WTC11 (cell line): ENCODE measurements around the gene MAP3K6. TPM values are rescaled to one million over a fixed set of nuclear protein-coding genes. Genes with fewer than 3 reads are reported as not detected.

Experiments used
- ATAC-seq: fragments of 200-7000 bp; cut with Tn5 transposase; 2 replicates; pipeline ENCODE4 v1.10.0; 2021; ENCODE audit warnings: mild to moderate bottlenecking, moderate library complexity
- CTCF ChIA-PET: fragments of 300-600 bp; sonication (Branson Sonifier 250); formaldehyde crosslinking; loops from one replicate; lab custom pipeline; 2021; ENCODE audit warnings: antibody characterized with exemption; lab: Charles Lee
- POLR2A ChIA-PET: fragments of 350-600 bp; sonication (Branson Sonifier 250); formaldehyde crosslinking; loops from one replicate; lab custom pipeline; 2021; ENCODE audit warnings: antibody characterized with exemption; lab: Charles Lee
- DNase-seq: peaks from one replicate; pipeline ENCODE4 v3.0.0; 2021; ENCODE audit warnings: low spot score
- H3K27ac Mint-ChIP-seq: 2 replicates; pipeline ENCODE4 v1.8.0; 2021; ENCODE audit warnings: mixed read lengths
- H3K27me3 Mint-ChIP-seq: 2 replicates; pipeline ENCODE4 v1.8.0; 2021; ENCODE audit warnings: low read depth, mild to moderate bottlenecking, moderate library complexity, mixed read lengths
- H3K36me3 Mint-ChIP-seq: 2 replicates; pipeline ENCODE4 v1.8.0; 2021; ENCODE audit warnings: mixed read lengths
- H3K4me1 Mint-ChIP-seq: 2 replicates; pipeline ENCODE4 v1.8.0; 2022; ENCODE audit warnings: mixed read lengths
- H3K4me3 Mint-ChIP-seq: 2 replicates; pipeline ENCODE4 v1.8.0; 2021; ENCODE audit warnings: mild to moderate bottlenecking, moderate library complexity, mixed read lengths
- H3K9me3 Mint-ChIP-seq: 2 replicates; pipeline ENCODE4 v1.8.0; 2021; ENCODE audit warnings: mixed read lengths
- FOXP1 ChIP-seq: sonication (generic); formaldehyde crosslinking; IDR thresholded peaks from 2 replicates; pipeline ENCODE4 v1.8.0; 2022; ENCODE audit warnings: missing genetic modification reagents, mild to moderate bottlenecking, moderate library complexity, borderline replicate concordance
- OVOL2 ChIP-seq: fragments of 250-450 bp; sonication (Bioruptor Pico); IDR thresholded peaks from 2 replicates; pipeline ENCODE4 v1.9.0; 2021; ENCODE audit warnings: mild to moderate bottlenecking, borderline replicate concordance
- SOX15 ChIP-seq: fragments of 250-450 bp; sonication (Bioruptor Pico); IDR thresholded peaks from 2 replicates; pipeline ENCODE4 v1.9.0; 2021; ENCODE audit warnings: mild to moderate bottlenecking
- ZNF121 ChIP-seq: sonication (generic); formaldehyde crosslinking; IDR thresholded peaks from 2 replicates; pipeline ENCODE4 v1.8.0; 2023; ENCODE audit warnings: missing genetic modification reagents
- ZNF263 ChIP-seq: sonication (generic); formaldehyde crosslinking; IDR thresholded peaks from 2 replicates; pipeline ENCODE4 v1.8.1; 2022; ENCODE audit warnings: low read depth, mild to moderate bottlenecking, moderate library complexity, missing genetic modification reagents
- ZNF317 ChIP-seq: sonication (generic); formaldehyde crosslinking; IDR thresholded peaks from 2 replicates; pipeline ENCODE4 v1.8.1; 2023; ENCODE audit warnings: low read depth, mild to moderate bottlenecking, moderate library complexity, missing genetic modification reagents, borderline replicate concordance
- ZNF671 ChIP-seq: fragments of 250-450 bp; sonication (Bioruptor Pico); IDR thresholded peaks from 2 replicates; pipeline ENCODE4 v1.8.0; 2021; ENCODE audit warnings: mild to moderate bottlenecking
- total RNA-seq: library from RNA; stranded (reverse); gene quantifications from 3 replicates; pipeline ENCODE4 v1.2.3, GENCODE V29; 2021
- TF ChIP-seq, protein P1 (sequence below): sonication (generic); formaldehyde crosslinking; IDR thresholded peaks from 2 replicates; pipeline ENCODE4 v1.8.1; 2023; ENCODE audit warnings: mild to moderate bottlenecking, missing genetic modification reagents, moderate library complexity
- TF ChIP-seq, protein P2 (sequence below): sonication (generic); formaldehyde crosslinking; IDR thresholded peaks from 2 replicates; pipeline ENCODE4 v1.8.1; 2023; ENCODE audit warnings: mild to moderate bottlenecking, missing genetic modification reagents
- TF ChIP-seq, protein P3 (sequence below): sonication (generic); formaldehyde crosslinking; IDR thresholded peaks from 2 replicates; pipeline ENCODE4 v1.8.1; 2022; ENCODE audit warnings: low read depth, mild to moderate bottlenecking, moderate library complexity, missing genetic modification reagents, borderline replicate concordance
- TF ChIP-seq, protein P4 (sequence below): fragments of 250-450 bp; sonication (Bioruptor Pico); IDR thresholded peaks from 2 replicates; pipeline ENCODE4 v1.9.0; 2021; ENCODE audit warnings: mild to moderate bottlenecking
- TF ChIP-seq, protein P5 (sequence below): sonication (generic); formaldehyde crosslinking; IDR thresholded peaks from 2 replicates; pipeline ENCODE4 v1.8.0; 2022; ENCODE audit warnings: mild to moderate bottlenecking, missing genetic modification reagents

Gene MAP3K6
- total RNA-seq, 1 experiment from 2014 or later: 15.0 TPM

DNA sequence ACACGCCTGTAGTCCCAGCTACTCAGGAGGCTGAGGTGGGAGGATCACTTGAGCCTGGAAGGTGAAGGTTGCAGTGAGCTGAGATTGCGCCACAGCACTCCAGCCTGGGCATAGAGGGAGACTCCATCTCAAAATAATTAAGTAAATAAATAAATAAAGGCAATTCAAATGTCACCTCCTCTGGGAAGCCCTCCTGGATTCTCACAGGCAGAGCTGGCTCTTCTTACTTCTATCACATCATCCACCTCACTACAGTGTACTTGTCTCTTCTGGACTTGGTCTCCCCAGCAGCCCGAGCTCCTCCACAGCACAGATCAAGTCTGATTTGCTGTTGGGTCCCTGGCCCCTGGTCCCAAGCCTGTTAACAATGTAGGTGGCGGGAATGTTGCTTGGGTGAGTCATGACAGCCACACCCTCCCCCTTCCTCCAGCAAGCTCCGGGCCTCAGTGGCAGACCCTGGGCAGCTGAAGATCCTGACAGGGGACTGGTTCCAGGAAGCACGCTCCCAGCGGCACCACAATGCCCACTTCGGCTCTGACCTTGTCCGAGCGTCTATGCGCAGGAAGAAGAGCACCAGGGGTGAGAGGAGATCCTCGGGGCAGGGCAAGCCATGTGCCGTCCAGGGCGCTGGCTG is 19.7 kb downstream of the MAP3K6 start:
- no peak for TF ChIP-seq SOX15 (CRISPR knock-in tag)
- TF ChIP-seq, protein P1, sequence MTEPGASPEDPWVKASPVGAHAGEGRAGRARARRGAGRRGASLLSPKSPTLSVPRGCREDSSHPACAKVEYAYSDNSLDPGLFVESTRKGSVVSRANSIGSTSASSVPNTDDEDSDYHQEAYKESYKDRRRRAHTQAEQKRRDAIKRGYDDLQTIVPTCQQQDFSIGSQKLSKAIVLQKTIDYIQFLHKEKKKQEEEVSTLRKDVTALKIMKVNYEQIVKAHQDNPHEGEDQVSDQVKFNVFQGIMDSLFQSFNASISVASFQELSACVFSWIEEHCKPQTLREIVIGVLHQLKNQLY (CRISPR knock-in tag): no peak
- TF ChIP-seq, protein P2, sequence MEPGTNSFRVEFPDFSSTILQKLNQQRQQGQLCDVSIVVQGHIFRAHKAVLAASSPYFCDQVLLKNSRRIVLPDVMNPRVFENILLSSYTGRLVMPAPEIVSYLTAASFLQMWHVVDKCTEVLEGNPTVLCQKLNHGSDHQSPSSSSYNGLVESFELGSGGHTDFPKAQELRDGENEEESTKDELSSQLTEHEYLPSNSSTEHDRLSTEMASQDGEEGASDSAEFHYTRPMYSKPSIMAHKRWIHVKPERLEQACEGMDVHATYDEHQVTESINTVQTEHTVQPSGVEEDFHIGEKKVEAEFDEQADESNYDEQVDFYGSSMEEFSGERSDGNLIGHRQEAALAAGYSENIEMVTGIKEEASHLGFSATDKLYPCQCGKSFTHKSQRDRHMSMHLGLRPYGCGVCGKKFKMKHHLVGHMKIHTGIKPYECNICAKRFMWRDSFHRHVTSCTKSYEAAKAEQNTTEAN (CRISPR knock-in tag): no peak
- TF ChIP-seq, protein P3, sequence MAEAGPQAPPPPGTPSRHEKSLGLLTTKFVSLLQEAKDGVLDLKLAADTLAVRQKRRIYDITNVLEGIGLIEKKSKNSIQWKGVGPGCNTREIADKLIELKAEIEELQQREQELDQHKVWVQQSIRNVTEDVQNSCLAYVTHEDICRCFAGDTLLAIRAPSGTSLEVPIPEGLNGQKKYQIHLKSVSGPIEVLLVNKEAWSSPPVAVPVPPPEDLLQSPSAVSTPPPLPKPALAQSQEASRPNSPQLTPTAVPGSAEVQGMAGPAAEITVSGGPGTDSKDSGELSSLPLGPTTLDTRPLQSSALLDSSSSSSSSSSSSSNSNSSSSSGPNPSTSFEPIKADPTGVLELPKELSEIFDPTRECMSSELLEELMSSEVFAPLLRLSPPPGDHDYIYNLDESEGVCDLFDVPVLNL: no peak
- DNase-seq: no peak
- ChIA-PET CTCF (interaction anchor here (0.9 to 3.3 kb wide), 3 partner anchors 10 to 50 kb away, joined by 3 to 13 read pairs (median 5); no protein-coding TSS in a partner anchor), POLR2A (no interaction called here)
- H3K4me1 Mint-ChIP-seq: peaks cover 36% of the 10 kb centered on the region
- H3K4me3 Mint-ChIP-seq: no peak overlapping the region
- peaks cover 9% of the 10 kb centered on the region; the same call in 1 of the 2 replicates for H3K36me3 Mint-ChIP-seq
- H3K27me3 Mint-ChIP-seq: peaks cover 12% of the 10 kb centered on the region
- ATAC-seq: no peak
- no peaks in the 10 kb centered on the region for H3K9me3 Mint-ChIP-seq
- no peak overlapping the region for H3K27ac Mint-ChIP-seq

DNA sequence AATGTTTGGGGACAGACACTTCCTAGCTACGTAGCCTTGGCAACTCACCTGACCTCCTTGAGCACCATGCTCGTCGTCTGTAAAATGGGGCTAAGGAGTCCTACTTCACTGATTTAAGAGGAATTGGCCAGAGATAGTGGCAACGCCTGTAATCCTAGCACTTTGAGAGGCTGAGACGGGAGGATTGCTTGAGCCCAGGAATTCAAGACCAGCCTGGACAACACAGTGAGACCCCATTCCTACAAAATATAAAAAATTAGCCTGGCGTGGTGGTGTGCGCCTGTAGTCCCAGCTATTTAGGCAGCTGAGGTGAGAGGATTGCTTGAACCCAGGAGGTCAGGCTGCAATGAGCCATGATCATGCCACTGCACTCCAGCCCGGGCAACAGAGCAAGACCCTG is 20.4 kb downstream of the MAP3K6 start:
- Mint-ChIP-seq H3K27me3 (peaks cover 12% of the 10 kb centered on the region), H3K9me3 (no peaks in the 10 kb centered on the region), H3K27ac (no peak overlapping the region), H3K36me3 (peaks cover 9% of the 10 kb centered on the region; the same call in 1 of the 2 replicates), H3K4me3 (no peak overlapping the region), H3K4me1 (peaks cover 35% of the 10 kb centered on the region)
- DNase-seq: no peak
- POLR2A ChIA-PET: no interaction called here
- TF ChIP-seq FOXP1 (CRISPR knock-in tag): no peak
- peak; percentile 74; the same call in 1 of the 2 replicates for TF ChIP-seq ZNF121 (CRISPR knock-in tag)
- TF ChIP-seq ZNF317 (CRISPR knock-in tag): no peak
- no peak for ATAC-seq
- CTCF ChIA-PET: interaction anchor here (1.0 to 3.3 kb wide), 3 partner anchors 11 to 50 kb away, joined by 4 to 13 read pairs (median 5); no protein-coding TSS in a partner anchor

DNA sequence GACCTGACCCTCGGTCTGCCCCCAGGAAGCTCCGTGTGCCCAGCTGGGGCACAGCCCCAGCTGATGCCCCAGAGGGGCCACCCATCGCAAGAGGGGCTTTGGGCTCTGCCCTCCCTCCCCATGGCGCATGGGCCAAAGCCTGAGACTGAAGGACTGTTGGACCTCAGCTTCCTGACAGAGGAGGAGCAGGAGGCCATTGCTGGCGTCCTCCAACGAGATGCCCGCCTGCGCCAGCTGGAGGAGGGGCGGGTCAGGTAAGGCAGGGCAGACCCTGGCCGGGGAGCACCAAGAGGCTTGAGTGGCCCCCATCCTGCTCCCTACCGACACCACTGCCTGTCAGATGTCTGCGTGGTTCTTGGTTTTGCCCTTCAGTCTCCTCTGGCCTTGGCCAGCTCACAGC is 21.5 kb downstream of the MAP3K6 start:
- Mint-ChIP-seq H3K9me3 (no peaks in the 10 kb centered on the region), H3K4me1 (peaks cover 40% of the 10 kb centered on the region), H3K36me3 (peaks cover 9% of the 10 kb centered on the region; the same call in 1 of the 2 replicates), H3K27ac (no peak overlapping the region), H3K27me3 (peaks cover 7% of the 10 kb centered on the region), H3K4me3 (no peak overlapping the region)
- no peak for ATAC-seq
- CTCF ChIA-PET: interaction anchor here (1.1 to 3.3 kb wide), 4 partner anchors 12 to 44 kb away, joined by 4 to 13 read pairs (median 6); no protein-coding TSS in a partner anchor
- no peak for DNase-seq
- TF ChIP-seq, protein P4, sequence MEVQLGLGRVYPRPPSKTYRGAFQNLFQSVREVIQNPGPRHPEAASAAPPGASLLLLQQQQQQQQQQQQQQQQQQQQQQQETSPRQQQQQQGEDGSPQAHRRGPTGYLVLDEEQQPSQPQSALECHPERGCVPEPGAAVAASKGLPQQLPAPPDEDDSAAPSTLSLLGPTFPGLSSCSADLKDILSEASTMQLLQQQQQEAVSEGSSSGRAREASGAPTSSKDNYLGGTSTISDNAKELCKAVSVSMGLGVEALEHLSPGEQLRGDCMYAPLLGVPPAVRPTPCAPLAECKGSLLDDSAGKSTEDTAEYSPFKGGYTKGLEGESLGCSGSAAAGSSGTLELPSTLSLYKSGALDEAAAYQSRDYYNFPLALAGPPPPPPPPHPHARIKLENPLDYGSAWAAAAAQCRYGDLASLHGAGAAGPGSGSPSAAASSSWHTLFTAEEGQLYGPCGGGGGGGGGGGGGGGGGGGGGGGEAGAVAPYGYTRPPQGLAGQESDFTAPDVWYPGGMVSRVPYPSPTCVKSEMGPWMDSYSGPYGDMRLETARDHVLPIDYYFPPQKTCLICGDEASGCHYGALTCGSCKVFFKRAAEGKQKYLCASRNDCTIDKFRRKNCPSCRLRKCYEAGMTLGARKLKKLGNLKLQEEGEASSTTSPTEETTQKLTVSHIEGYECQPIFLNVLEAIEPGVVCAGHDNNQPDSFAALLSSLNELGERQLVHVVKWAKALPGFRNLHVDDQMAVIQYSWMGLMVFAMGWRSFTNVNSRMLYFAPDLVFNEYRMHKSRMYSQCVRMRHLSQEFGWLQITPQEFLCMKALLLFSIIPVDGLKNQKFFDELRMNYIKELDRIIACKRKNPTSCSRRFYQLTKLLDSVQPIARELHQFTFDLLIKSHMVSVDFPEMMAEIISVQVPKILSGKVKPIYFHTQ (CRISPR knock-in tag): no peak
- TF ChIP-seq OVOL2 (no peak), ZNF671 (CRISPR knock-in tag) (no peak), ZNF263 (CRISPR knock-in tag) (no peak)
- TF ChIP-seq, protein P5, sequence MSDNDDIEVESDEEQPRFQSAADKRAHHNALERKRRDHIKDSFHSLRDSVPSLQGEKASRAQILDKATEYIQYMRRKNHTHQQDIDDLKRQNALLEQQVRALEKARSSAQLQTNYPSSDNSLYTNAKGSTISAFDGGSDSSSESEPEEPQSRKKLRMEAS (CRISPR knock-in tag): no peak
- POLR2A ChIA-PET: interaction anchor here (1.0 to 1.1 kb wide), 2 partner anchors 12 to 13 kb away, joined by 3 read pairs; no protein-coding TSS in a partner anchor
